GM20000 (cell line): Measurements from ENCODE around the gene ALG3.
A peak's percentile ranks its signal among the peaks of the same experiment; 100 is the strongest.

Experiments
- DNase-seq: peaks from one replicate; pipeline ENCODE4 v3.0.0; 2012; ENCODE audit warnings: low spot score
- CTCF ChIP-seq: IDR thresholded peaks from 2 replicates; pipeline ENCODE4 v1.5.1; 2012; ENCODE audit warnings: mild to moderate bottlenecking, control low read depth; ENCODE audit errors: extremely low read depth, missing control alignments

The ALG3 gene

GRCh38 chr3:184248454-184249411 is at the start of gene ALG3:
ALG3 (minus strand) TSS chr3:184248962; CDS start chr3:184248940, 22 bp downstream.
- peak; percentile 90 for DNase-seq
- no peak for TF ChIP-seq CTCF

GRCh38 chr3:184296616-184297015 is 47.9 kb upstream of the ALG3 start:
- DNase-seq, result no peak
- no peak for TF ChIP-seq CTCF

- no peak for TF ChIP-seq CTCF
- no peak for DNase-seq
Observed at GRCh38 chr3:184295771-184296170, 47.0 kb upstream of the ALG3 start.

GRCh38 chr3:184291738-184292445 is 43.1 kb upstream of the ALG3 start:
- no peak for DNase-seq
- no peak for TF ChIP-seq CTCF

- DNase-seq, result no peak
- no peak for TF ChIP-seq CTCF
Observed at GRCh38 chr3:184291044-184291737, 42.4 kb upstream of the ALG3 start.

DNA sequence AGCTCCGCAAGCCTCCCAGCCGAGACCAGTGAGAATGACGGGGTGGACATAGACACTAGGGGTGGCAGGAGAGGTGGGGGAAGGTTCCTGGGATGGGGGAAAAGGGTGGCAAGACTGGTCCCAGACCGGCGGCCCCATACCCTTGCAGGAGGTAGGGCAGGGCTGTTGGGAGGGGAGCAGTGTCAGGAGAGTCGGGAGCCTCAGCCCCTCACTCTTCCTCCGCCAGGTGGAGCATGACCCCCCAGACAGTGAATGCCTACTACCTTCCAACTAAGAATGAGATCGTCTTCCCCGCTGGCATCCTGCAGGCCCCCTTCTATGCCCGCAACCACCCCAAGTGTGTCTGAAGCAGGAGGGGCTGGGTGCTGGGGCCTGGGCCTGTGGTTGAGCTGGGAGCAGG is 41.6 kb upstream of the ALG3 start:
- TF ChIP-seq CTCF, result no peak
- no peak for DNase-seq
